GM13976 (cell line): ENCODE data around the gene ACAP2.

ENCODE experiments used
- DNase-seq: peaks from one replicate; pipeline ENCODE4 v3.0.0; 2012; ENCODE audit warnings: low spot score
- in situ Hi-C: fragments of 300-500 bp; cut with MboI; formaldehyde crosslinking; loops from one replicate; pipeline ENCODE4 v1.12.0; 2022; ENCODE audit warnings: low sequenced_read_pairs, mixed read lengths, inconsistent platforms; ENCODE audit not compliant: unreplicated experiment
- TF ChIP-seq, protein P1 (sequence below): IDR thresholded peaks from 2 replicates; pipeline ENCODE4 v1.5.1; 2012; ENCODE audit warnings: borderline replicate concordance, mild to moderate bottlenecking; ENCODE audit not compliant: insufficient read depth; ENCODE audit errors: extremely low read depth, missing control alignments, control extremely low read depth

ACAP2 gene

DNA sequence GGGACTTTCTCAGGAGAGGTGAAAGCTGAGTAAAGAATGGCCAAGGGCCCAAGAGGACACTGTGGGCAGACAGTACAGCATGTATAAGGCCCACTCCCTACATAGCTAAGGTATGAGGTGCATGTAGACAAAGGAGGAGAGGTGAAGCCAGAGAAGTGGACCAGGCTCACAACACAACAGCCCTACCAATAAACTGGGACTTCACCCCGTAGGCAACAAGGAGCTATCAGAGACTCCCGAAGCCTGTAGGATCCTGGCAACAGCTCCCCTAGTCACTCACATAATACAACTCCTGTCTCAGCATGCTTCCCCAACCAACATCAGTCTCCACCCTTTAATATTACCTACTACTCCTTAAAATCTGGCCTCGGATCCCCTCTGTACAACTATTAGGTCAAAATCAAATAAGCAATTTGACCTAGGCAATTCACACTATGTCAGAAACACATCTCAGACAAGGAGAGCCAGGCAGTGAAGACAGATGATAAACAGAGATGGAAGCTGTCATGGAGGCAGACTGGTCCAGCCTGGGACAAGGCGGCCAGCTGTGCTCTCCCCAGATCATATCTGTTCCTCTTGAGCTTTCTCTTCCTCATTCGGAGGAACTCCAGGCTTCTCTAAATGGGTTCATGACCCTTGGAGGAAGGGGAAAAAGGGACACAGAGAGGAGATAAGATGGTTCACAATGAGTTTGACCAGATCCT, 173.3 kb downstream of the ACAP2 start:
- TF ChIP-seq, protein P1, sequence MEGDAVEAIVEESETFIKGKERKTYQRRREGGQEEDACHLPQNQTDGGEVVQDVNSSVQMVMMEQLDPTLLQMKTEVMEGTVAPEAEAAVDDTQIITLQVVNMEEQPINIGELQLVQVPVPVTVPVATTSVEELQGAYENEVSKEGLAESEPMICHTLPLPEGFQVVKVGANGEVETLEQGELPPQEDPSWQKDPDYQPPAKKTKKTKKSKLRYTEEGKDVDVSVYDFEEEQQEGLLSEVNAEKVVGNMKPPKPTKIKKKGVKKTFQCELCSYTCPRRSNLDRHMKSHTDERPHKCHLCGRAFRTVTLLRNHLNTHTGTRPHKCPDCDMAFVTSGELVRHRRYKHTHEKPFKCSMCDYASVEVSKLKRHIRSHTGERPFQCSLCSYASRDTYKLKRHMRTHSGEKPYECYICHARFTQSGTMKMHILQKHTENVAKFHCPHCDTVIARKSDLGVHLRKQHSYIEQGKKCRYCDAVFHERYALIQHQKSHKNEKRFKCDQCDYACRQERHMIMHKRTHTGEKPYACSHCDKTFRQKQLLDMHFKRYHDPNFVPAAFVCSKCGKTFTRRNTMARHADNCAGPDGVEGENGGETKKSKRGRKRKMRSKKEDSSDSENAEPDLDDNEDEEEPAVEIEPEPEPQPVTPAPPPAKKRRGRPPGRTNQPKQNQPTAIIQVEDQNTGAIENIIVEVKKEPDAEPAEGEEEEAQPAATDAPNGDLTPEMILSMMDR, result no peak
- in situ Hi-C loops, result loop anchor here (5.0 to 10.0 kb wide), 2 partner anchors 253 to 585 kb away; partner anchors contain the start of gene FAM43A
- no peak for DNase-seq

DNA sequence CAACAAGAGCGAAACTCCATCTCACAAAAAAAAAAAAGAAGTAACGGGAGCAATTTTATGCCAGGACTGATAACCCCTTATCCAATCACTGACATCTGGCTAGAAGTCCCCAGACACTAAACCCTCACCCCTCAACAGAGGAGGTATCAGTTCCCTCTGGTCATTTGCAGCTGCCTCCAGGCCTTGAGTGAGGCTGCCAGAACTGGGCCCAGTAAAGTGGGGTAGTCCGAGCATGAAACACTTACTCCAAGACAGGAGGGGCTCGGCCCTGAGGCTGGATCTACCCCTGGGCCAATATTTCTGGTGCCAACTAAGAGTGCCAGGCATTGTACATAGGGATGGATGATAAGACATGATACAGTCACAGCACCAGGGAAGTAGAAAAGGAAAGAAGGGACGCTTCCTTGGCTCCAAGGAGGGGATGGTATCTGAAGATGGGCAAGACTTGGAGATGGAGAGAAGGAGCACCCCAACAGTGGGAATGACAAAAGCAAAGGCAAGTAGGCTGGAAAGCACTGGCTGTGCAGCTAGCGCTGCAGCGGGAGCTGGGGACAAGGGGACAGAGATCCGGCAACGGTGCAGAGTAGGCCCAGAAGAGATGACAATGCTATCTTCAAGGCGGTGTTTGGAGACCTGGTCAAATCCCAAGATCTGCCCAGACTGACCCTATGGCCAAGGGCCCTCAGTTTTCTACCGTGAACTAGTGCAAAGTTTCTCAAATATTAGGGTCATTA, 174.1 kb downstream of the ACAP2 start:
- in situ Hi-C loops, result loop anchor here (10.0 kb wide), 1 partner anchor 584 kb away; the partner anchor contains the start of gene FAM43A
- no peak for DNase-seq
- TF ChIP-seq, protein P1, result no peak

DNA sequence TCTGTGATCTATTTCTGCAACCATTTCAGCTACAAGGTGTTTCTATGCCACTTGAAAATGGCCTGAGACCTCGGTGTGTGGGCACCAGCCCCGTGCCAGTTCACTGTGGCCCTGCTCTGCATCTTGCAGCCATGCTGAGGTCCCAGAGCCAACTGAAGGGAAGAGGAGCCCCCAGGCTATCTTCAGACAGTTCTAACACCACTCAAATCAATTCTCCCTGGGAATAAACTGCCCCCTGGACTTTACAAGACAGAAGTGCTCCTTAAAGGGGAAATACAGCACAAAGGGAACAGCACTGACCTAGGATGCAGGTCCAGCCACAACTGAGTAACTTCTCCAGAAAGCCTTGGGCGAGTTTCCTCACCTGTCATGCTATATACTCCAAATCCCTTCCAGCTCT, 175.7 kb downstream of the ACAP2 start:
- TF ChIP-seq, protein P1, result no peak
- in situ Hi-C loops, result loop anchor here (10.0 kb wide), 1 partner anchor 582 kb away; the partner anchor contains the start of gene FAM43A
- no peak for DNase-seq

DNA sequence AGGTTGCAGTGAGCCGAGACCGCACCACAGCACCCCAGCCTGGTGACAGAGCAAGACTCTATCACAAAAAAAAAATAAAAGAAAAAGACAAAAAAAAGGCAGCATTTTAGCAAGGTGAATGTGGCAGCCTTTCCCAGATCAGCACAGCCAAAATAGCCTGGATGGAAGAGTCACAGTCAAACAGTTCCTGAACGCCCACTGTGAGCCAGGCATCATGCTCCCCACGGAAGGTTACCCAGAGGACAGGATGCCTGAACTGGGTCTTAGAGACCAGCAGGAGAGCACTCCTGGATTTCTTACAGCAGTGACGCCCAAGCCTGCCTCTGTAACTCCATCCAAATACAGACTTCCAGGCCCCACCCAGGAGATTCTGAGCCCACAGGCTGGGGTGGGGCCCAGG, 176.4 kb downstream of the ACAP2 start:
- TF ChIP-seq, protein P1, result no peak
- no peak for DNase-seq
- in situ Hi-C loops, result loop anchor here (10.0 kb wide), 1 partner anchor 582 kb away; the partner anchor contains the start of gene FAM43A

DNA sequence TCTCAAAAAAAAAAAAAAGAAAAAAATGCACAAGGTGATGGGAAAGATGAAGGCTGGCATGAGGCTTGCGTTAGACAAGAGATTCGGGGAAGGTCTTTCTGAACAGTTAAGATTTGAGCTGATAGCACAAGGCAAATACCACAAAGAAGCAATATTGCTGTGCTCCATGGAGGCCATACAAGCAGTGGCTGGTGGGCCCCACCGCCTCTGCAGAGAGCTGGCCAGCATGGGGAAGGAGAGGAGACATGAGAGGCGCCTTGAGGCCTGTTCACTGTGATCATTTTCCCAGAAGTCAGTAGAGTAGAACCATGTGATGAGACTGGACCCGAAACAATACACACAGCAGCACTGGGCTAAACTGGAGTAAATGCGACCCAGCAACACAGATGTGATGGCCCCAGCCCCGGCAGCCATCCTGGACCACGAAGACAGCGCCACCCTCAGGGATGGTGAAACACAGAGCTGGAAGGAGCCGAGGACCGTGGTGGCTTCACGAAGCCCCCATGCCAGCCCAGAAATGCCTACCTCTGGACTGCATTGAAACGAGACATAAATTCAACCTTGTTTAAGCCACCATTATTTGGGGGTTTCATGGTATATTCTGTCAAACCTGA, 177.3 kb downstream of the ACAP2 start:
- no peak for DNase-seq
- TF ChIP-seq, protein P1, result no peak
- in situ Hi-C loops, result loop anchor here (10.0 kb wide), 1 partner anchor 581 kb away; the partner anchor contains the start of gene FAM43A

DNA sequence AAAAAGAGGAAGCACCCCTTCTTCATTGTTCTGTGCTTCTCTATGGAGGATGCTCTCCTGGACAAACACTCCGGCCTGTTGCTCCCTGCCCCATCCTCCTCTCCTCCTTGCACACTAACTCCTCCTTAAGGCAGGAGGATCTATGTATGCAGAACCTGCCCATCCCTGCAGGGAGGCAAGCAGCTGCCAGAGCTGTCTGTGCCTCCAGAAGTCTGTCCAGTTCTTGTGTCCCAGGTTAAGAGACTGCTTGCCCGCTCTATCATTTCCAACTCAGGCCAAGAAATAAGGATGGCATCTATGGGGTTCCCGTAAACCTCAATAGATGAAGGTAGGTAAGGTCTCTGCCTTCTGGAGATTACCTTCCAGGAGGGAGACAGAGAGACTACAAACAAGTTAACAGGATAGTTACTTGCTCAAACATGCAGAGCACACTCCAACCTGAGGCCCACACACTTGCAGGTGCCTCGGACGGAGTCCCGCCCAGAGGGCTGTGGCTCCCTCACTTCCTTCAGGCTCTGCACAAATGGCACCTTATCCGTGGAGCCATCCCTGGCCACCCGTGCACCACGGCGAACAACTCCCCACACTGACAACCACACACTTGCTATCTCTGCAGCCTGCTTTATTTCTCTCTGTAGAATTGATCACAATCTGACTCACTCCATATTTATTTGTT, 178.8 kb downstream of the ACAP2 start:
- TF ChIP-seq, protein P1, result no peak
- no peak for DNase-seq

More for the DNA sequence above, 178.8 kb downstream of the ACAP2 start:
- in situ Hi-C loops, result loop anchor here (10.0 kb wide), 1 partner anchor 579 kb away; the partner anchor contains the start of gene FAM43A
